ENCODE data around the gene POLR2F.
A peak's percentile ranks its signal among the peaks of the same experiment; 100 is the strongest.
"Not testable (repeated sequence)": the region's sequence is repeated elsewhere in the genome, so short reads cannot be mapped to it uniquely, and the experiment has no call there.

The POLR2F gene

DNA sequence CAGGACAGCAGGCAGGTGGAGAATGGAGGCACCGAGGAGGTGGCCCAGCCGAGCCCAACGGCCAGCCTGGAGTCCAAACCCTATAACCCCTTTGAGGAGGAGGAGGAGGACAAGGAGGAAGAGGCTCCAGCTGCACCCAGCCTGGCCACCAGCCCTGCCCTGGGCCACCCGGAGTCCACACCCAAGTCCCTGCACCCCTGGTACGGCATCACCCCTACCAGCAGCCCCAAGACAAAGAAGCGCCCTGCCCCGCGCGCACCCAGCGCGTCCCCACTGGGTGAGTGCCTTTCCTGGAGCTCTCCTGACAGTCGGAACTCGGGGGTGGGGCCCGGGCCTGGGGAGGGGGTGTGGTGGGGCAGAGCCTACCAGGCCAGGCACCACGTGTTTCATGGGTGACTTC lies 27.7 kb upstream of the POLR2F start:
- DNase-seq, result no peak

DNA sequence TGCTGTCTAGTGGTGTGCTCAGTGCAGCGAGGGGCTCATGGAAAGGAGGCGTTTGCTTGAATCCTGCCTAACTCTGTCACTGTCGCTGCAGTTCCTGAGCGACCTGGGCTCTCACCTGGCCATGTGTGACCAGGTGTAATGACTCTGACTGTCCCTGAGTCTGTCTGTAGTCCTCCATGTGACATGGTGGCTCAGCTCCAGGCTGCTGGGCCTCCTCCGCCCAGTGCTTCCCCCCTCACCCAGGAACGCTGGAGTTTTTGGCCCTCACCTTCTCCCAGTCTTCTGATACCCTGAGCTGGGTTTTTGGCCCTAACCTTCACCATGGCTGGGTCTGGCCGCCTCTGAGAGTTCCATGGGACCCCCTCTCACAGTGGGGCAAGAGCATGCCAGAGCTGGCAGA lies 27.1 kb upstream of the POLR2F start:
- DNase-seq, result no peak

GRCh38 chr22:37926771-37927636 lies 26.5 kb upstream of the POLR2F start:
- no peak for DNase-seq

- no peak for DNase-seq
These were observed 25.9 kb upstream of the POLR2F start for GRCh38 chr22:37927637-37927936.

DNA sequence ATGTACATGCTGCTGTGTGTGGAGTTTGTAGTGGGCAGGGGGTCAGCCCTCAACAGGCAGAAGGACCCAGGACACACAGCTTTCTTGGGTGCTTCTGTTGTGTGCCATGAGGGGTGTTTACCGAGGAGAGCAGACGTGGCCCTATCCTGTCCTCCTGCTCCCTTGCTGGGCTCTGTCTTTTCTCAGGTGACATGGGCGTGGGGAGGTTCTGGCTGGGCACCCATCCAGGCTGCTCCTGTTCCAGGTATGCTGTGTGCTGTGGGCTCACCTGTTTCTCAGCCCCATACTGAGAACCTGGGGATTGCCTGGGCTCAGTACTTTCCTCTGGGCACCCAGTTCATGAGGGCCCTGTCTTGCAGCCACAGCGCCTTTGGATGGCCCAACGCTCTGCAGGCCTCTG lies 24.1 kb upstream of the POLR2F start:
- DNase-seq, result no peak

- DNase-seq, result no peak
These were observed 23.1 kb upstream of the POLR2F start for GRCh38 chr22:37930270-37930951.

DNA sequence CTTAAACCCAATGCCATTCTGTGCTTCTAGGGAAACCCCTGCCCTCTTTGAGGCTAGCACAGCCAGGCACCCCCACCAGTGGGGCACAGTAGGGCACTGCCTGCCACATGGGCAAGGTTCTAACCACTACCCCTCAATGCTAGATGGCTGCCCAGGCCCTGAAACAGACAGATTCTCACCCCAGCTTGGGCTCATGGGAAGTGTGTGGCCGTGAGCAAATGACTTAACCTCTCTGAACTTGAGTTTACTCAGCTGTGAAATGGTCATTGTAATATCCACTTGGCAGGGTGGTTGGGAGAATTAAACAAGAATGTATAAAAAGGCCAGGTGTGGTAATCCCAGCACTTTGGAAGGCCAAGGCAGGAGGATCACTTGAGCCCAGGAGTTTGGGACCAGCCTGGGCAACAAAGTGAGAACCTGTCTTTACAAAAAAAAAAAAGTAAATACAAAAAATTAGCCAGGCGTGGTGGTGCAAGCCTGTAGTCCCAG lies 22.5 kb upstream of the POLR2F start:
- DNase-seq, result no peak

DNA sequence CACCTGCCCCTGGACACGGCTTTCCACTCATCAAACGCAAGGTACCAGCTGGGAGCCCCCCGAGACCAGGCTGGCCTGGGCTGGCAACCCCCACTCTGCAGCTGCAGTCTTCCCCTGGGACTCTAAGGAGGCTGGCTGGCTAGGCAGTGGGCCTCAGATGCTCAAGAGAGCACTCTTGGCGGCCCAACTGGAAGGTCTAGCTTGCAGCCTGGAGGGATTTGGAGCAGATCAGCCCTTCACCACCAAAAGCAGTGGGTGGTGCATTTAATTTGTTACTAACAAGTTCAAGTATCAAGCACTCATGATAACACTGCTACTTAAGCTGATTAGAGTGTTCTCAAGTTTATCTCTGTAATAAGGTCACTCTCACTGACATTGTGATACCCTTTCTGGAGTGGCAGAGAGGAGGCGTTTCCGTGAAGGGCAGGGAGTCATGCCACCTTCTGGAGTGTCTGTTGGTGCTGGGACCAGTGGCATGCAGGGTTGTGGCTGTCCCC lies 21.6 kb upstream of the POLR2F start:
- no peak for DNase-seq

DNA sequence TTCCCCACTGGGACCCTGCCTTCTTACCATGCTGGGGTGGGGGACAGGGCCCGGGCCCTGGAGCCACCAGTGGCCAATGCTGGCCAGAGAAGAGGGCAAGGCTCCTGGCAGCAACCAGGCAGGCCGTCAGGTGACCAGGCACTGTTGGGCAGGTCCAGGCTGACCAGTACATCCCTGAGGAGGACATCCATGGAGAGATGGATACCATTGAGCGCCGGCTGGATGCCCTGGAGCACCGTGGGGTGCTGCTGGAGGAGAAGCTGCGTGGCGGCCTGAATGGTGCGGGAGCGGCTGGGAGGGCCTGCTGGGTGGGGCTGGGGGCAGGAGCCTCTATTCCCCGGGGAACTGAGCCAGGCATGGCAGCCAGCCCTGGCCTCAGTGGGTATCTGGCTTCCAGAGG lies 21.1 kb upstream of the POLR2F start:
- no peak for DNase-seq

GRCh38 chr22:37932821-37933578 lies 20.5 kb upstream of the POLR2F start:
- no peak for DNase-seq

DNA sequence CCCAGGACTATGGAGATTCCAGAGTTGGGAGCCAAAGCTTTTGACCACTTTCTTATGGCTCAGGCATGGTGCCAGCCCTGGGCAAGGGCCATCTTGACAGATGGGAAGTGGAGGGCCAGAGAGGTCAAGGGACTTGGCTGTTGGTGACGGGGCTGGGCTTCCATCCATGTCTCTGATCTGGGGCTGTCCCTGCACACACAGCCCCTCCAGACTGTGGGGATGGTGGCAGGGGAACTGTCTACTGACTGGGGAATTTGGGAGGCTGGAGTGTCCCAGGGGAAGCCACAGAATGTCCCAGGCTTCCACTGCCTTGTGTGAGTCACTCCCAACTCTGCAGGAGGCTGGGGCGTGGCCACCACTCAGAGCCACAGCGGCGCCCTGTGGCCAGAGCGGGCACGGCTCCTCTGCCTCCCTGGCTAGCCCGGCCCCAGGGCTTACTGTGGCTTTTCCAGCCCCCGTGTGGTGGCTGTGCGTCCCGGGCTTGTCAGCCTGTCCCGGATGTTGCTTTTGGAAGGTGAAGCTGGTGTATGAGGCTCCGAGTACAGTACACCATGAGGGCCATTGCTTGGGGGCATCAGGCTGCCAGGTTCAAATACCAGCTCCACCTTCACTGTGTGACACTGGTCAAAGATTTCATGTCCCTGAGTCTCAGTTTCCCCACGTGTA lies 19.7 kb upstream of the POLR2F start:
- peak; percentile 79 for DNase-seq

DNA sequence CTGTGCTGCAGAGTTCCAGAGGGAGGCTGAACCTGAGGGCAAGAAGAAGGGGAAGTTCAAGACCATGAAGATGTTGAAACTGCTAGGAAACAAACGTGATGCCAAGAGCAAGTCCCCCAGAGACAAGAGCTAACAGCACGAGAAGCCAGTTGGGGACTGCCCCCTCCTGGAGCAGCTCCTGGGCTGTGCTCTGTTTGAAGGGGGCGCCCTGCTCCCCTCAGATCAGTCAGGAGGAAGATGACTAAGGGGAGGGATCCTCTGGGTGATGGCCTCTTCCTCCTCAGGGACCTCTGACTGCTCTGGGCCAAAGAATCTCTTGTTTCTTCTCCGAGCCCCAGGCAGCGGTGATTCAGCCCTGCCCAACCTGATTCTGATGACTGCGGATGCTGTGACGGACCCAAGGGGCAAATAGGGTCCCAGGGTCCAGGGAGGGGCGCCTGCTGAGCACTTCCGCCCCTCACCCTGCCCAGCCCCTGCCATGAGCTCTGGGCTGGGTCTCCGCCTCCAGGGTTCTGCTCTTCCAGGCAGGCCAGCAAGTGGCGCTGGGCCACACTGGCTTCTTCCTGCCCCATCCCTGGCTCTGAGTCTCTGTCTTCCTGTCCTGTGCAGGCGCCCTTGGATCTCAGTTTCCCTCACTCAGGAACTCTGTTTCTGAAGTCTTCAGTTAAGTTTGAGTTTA lies 12.7 kb upstream of the POLR2F start:
- no peak for DNase-seq

GRCh38 chr22:37942133-37942532 lies 11.4 kb upstream of the POLR2F start:
- DNase-seq, result no peak

- no peak for DNase-seq
These were observed 10.2 kb upstream of the POLR2F start for GRCh38 chr22:37943136-37943824.

- no peak for DNase-seq
These were observed 9.7 kb upstream of the POLR2F start for GRCh38 chr22:37943825-37944198.

DNA sequence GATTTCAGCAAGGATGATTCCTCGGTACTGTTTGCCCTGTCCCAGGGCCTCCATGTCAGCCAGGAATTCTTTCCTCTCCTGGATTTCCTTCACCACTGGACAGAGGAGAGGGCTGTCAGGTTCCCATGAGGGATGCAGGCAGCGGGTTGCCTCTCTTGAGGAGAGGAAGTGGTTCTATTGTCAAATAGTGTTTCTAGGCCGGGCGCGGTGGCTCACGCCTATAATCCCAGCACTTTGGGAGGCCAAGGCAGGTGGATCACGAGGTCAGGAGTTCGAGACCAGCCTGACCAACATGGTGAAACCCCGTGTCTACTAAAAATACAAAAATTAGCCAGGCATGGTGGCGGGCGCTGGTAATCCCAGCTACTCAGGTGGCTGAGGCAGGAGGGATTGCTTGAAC lies 9.1 kb upstream of the POLR2F start:
- not testable (repeated sequence) for DNase-seq

- not testable (repeated sequence) for DNase-seq
These were observed 6.2 kb upstream of the POLR2F start for GRCh38 chr22:37947142-37947795.

- no peak for DNase-seq
These were observed 2.2 kb upstream of the POLR2F start for GRCh38 chr22:37951305-37951704.

GRCh38 chr22:37952629-37953028 lies 870 bp upstream of the POLR2F start:
- not testable (repeated sequence) for DNase-seq

DNA sequence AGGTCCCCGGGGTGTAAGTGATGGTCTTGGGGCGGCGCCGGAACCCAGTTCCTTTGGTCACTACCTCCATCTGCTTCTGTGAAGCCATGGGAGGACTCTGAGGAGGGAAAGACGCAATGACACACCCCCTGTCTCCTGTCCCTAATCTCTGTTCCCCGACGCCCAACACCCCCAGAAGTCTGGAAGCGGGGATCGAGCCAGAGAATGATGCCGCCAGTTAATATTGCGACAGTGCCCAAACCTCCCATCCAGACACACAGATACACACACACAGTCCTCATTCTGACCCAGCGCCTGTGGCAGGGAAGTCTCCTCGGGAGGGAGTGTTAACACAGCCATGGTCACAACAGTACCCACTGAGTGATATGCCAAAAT lies 450 bp upstream of the POLR2F start:
- no peak for DNase-seq

- DNase-seq, result no peak
These were observed 1.2 kb downstream of the POLR2F start for GRCh38 chr22:37954686-37955085.

Measured in activated CD8-positive, alpha-beta memory T cell treated with anti-CD3 and anti-CD28 coated beads, Interleukin-2, amount 50 U/mL, for 4 hours (primary cell).